DOHH2 (cell line): ENCODE results near the gene ANXA6.

ENCODE experiments used
- H3F3A ChIP-seq: fragments of 200-600 bp; sonication (generic), shearing (Covaris generic); 2 replicates; pipeline ENCODE4 v1.6.0; 2016; ENCODE audit warnings: antibody characterized with exemption, mild to moderate bottlenecking; ENCODE audit not compliant: control insufficient read depth, insufficient read depth
- H3K27ac ChIP-seq: fragments of 200-600 bp; sonication (generic); 2 replicates; pipeline ENCODE4 v1.5.1; 2014; ENCODE audit warnings: low read depth, mild to moderate bottlenecking, low read length, moderate library complexity
- H3K27me3 ChIP-seq: fragments of 200-600 bp; sonication (generic); 2 replicates; pipeline ENCODE4 v1.6.1; 2014; ENCODE audit warnings: mild to moderate bottlenecking, low read length, mixed read lengths; ENCODE audit not compliant: control insufficient read depth
- H3K36me3 ChIP-seq: fragments of 200-600 bp; sonication (generic); 2 replicates; pipeline ENCODE4 v1.6.1; 2014; ENCODE audit warnings: mild to moderate bottlenecking, low read length, moderate library complexity, mixed read lengths; ENCODE audit not compliant: control insufficient read depth
- H3K4me1 ChIP-seq: fragments of 200-600 bp; sonication (generic); 2 replicates; pipeline ENCODE4 v1.6.1; 2014; ENCODE audit warnings: mild to moderate bottlenecking, low read length, mixed read lengths; ENCODE audit not compliant: control insufficient read depth
- H3K4me2 ChIP-seq: fragments of 200-600 bp; sonication (generic); 2 replicates; pipeline ENCODE4 v1.6.0; 2014; ENCODE audit warnings: mild to moderate bottlenecking, low read length, moderate library complexity
- H3K4me3 ChIP-seq: fragments of 200-600 bp; sonication (generic); 2 replicates; pipeline ENCODE4 v1.5.1; 2014; ENCODE audit warnings: mild to moderate bottlenecking, low read length, mixed read lengths
- H3K79me2 ChIP-seq: fragments of 200-600 bp; sonication (generic); 2 replicates; pipeline ENCODE4 v1.6.1; 2014; ENCODE audit warnings: mild to moderate bottlenecking, low read length, mixed read lengths; ENCODE audit not compliant: control insufficient read depth
- H3K9me2 ChIP-seq: fragments of 200-600 bp; sonication (generic); replicated peaks from 2 replicates; pipeline ENCODE4 v1.6.1; 2014; ENCODE audit warnings: mild to moderate bottlenecking, low read length, mixed read lengths; ENCODE audit not compliant: control insufficient read depth
- H3K9me3 ChIP-seq: fragments of 200-600 bp; sonication (generic); 2 replicates; pipeline ENCODE4 v1.6.1; 2014; ENCODE audit warnings: antibody characterized with exemption, low read length, mixed read lengths; ENCODE audit not compliant: control insufficient read depth, insufficient read depth
- H4K20me1 ChIP-seq: fragments of 200-600 bp; sonication (generic); 2 replicates; pipeline ENCODE4 v1.6.0; 2014; ENCODE audit warnings: low read depth, mild to moderate bottlenecking, antibody characterized with exemption, low read length, moderate library complexity; ENCODE audit not compliant: control insufficient read depth, insufficient read depth
- EZH2phosphoT487 ChIP-seq: fragments of 200-600 bp; sonication (generic); IDR thresholded peaks from 2 replicates; pipeline ENCODE4 v1.6.1; 2017; ENCODE audit warnings: borderline replicate concordance, mild to moderate bottlenecking, antibody characterized with exemption, low read length, moderate library complexity, mixed read lengths
- TF ChIP-seq, protein P1 (sequence below): fragments of 200-600 bp; sonication (generic); IDR thresholded peaks from one replicate; pipeline ENCODE4 v1.5.1; 2014; ENCODE audit warnings: antibody characterized with exemption, mild to moderate bottlenecking, low read depth, low read length; ENCODE audit not compliant: poor library complexity, severe bottlenecking

Gene ANXA6

DNA sequence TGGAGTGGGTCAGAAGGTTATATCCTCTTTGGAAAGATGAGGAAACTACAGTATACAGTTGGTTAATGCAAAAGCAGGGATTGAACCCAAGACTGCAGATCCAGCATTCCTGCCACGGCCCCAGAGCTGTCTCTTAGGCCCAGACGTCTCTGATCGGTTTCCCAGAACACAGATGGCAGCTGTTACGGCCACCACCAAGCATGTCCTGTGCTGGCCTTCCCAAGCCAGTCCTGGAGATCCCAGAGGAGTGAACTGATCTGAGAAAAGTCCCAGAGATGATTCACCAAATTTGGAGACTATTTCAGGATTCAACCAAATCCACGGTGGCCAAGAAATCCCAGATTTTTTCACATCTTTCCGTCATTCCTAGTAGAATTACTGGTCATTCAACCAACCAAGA lies 96.8 kb downstream of the ANXA6 start:
- TF ChIP-seq EZH2phosphoT487: no peak
- TF ChIP-seq, protein P1, sequence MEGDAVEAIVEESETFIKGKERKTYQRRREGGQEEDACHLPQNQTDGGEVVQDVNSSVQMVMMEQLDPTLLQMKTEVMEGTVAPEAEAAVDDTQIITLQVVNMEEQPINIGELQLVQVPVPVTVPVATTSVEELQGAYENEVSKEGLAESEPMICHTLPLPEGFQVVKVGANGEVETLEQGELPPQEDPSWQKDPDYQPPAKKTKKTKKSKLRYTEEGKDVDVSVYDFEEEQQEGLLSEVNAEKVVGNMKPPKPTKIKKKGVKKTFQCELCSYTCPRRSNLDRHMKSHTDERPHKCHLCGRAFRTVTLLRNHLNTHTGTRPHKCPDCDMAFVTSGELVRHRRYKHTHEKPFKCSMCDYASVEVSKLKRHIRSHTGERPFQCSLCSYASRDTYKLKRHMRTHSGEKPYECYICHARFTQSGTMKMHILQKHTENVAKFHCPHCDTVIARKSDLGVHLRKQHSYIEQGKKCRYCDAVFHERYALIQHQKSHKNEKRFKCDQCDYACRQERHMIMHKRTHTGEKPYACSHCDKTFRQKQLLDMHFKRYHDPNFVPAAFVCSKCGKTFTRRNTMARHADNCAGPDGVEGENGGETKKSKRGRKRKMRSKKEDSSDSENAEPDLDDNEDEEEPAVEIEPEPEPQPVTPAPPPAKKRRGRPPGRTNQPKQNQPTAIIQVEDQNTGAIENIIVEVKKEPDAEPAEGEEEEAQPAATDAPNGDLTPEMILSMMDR: no peak
- Histone ChIP-seq H3K27me3 (no peaks in the 10 kb centered on the region), H4K20me1 (peaks cover 2% of the 10 kb centered on the region), H3K4me2 (peak overlapping the region; percentile 74), H3K4me1 (peaks cover 38% of the 10 kb centered on the region), H3K9me2 (no peaks in the 10 kb centered on the region), H3K4me3 (peak overlapping the region; percentile 65), H3F3A (peaks cover 29% of the 10 kb centered on the region), H3K79me2 (peaks cover 33% of the 10 kb centered on the region), H3K27ac (peak overlapping the region; percentile 87), H3K36me3 (peaks cover 86% of the 10 kb centered on the region), H3K9me3 (no peaks in the 10 kb centered on the region)

- peaks cover 2% of the 10 kb centered on the region for H4K20me1 ChIP-seq
- peaks cover 29% of the 10 kb centered on the region for H3F3A ChIP-seq
- no peaks in the 10 kb centered on the region for H3K9me3 ChIP-seq
- H3K27me3 ChIP-seq: no peaks in the 10 kb centered on the region
- H3K4me2 ChIP-seq: peak overlapping the region; percentile 74
- peaks cover 16% of the 10 kb centered on the region for H3K79me2 ChIP-seq
- no peaks in the 10 kb centered on the region for H3K9me2 ChIP-seq
- peaks cover 90% of the 10 kb centered on the region for H3K36me3 ChIP-seq
- H3K4me3 ChIP-seq: peak overlapping the region; percentile 65
- TF ChIP-seq, protein P1: peak; percentile 13
- no peak for TF ChIP-seq EZH2phosphoT487
- H3K27ac ChIP-seq: peak overlapping the region; percentile 87
- H3K4me1 ChIP-seq: peaks cover 35% of the 10 kb centered on the region
Observed at GRCh38 chr5:151058891-151059489, 98.6 kb downstream of the ANXA6 start.

GRCh38 chr5:151058301-151058700 lies 99.3 kb downstream of the ANXA6 start:
- Histone ChIP-seq H3K4me2 (no peak overlapping the region), H4K20me1 (peaks cover 2% of the 10 kb centered on the region), H3K4me3 (no peak overlapping the region), H3F3A (peaks cover 29% of the 10 kb centered on the region), H3K9me2 (no peaks in the 10 kb centered on the region), H3K79me2 (peaks cover 12% of the 10 kb centered on the region), H3K27me3 (no peaks in the 10 kb centered on the region), H3K4me1 (peaks cover 28% of the 10 kb centered on the region), H3K27ac (no peak overlapping the region), H3K9me3 (no peaks in the 10 kb centered on the region), H3K36me3 (peaks cover 89% of the 10 kb centered on the region)
- no peak for TF ChIP-seq EZH2phosphoT487
- TF ChIP-seq, protein P1: no peak
